K562 (cell line): ENCODE measurements around the gene RING1. TPM values are rescaled to one million over a fixed set of nuclear protein-coding genes. Genes with fewer than 3 reads are reported as not detected.

Experiments used
- CBX1 ChIP-seq: sonication (generic); IDR thresholded peaks from 2 replicates; pipeline ENCODE4 v1.6.1; 2016; ENCODE audit warnings: antibody characterized with exemption, low read depth, mild to moderate bottlenecking
- CREBBP ChIP-seq: IDR thresholded peaks from one replicate; pipeline ENCODE4 v1.6.1; 2012; ENCODE audit warnings: low read depth, mild to moderate bottlenecking, control low read depth, inconsistent platforms, low read length
- FUS ChIP-seq: fragments of 200-400 bp; formaldehyde crosslinking; optimal IDR thresholded peaks from 2 replicates; pipeline ENCODE3; 2017; ENCODE audit warnings: low read depth, low read length
- HDGF ChIP-seq: fragments of 450-650 bp; IDR thresholded peaks from 2 replicates; pipeline ENCODE4 v1.6.1; 2016
- ILK ChIP-seq: fragments of 450-650 bp; IDR thresholded peaks from 2 replicates; pipeline ENCODE4 v1.6.1; 2016; ENCODE audit warnings: missing genetic modification characterization, low read depth, mild to moderate bottlenecking, missing compliant biosample characterization, moderate library complexity, borderline replicate concordance
- KLF10 ChIP-seq: fragments of 250-450 bp; sonication (Bioruptor Pico); IDR thresholded peaks from 2 replicates; pipeline ENCODE4 v1.6.1; 2021; ENCODE audit warnings: matching md5 sums
- NEUROD1 ChIP-seq: fragments of 150-350 bp; IDR thresholded peaks from 2 replicates; pipeline ENCODE4 v1.6.1; 2014; ENCODE audit warnings: borderline replicate concordance, low read length, low read depth; ENCODE audit not compliant: partially characterized antibody
- PHB2 ChIP-seq: fragments of 450-650 bp; IDR thresholded peaks from 2 replicates; pipeline ENCODE4 v1.6.1; 2017; ENCODE audit warnings: low read depth
- RBM17 ChIP-seq: fragments of 200-400 bp; formaldehyde crosslinking; IDR thresholded peaks from 2 replicates; pipeline ENCODE4 v1.6.1; 2017; ENCODE audit warnings: low read depth, mild to moderate bottlenecking, low read length, borderline replicate concordance
- SMARCE1 ChIP-seq: fragments of 450-650 bp; IDR thresholded peaks from 2 replicates; pipeline ENCODE4 v1.7.1; 2016; ENCODE audit warnings: mild to moderate bottlenecking
- TAF7 ChIP-seq: fragments of 450-650 bp; IDR thresholded peaks from 2 replicates; pipeline ENCODE4 v1.6.1; 2016; ENCODE audit warnings: missing genetic modification characterization, missing compliant biosample characterization
- TRIM24 ChIP-seq, 2 experiments: fragments of 450-650 bp; IDR thresholded peaks; 2 replicates each; pipeline ENCODE4 v1.6.1; 2016
- ZNF384 ChIP-seq: IDR thresholded peaks from 2 replicates; pipeline ENCODE4 v1.6.1; 2012; ENCODE audit warnings: low read depth, low read length, improper control_type of control experiment
- ZNF75A ChIP-seq: fragments of 450-650 bp; formaldehyde crosslinking; IDR thresholded peaks from 2 replicates; pipeline ENCODE4 v1.4.0; 2020; ENCODE audit warnings: mild to moderate bottlenecking
- ZNF766 ChIP-seq: fragments of 200-800 bp; sonication (Bioruptor generic); conservative IDR thresholded peaks from 2 replicates; pipeline ENCODE4 v1.6.1; 2016; ENCODE audit warnings: missing genetic modification characterization, missing compliant biosample characterization
- polyA plus RNA-seq, 8 experiments: library from polyadenylated mRNA; depleted of rRNA in 4 of 8; stranded (reverse) in 5 of 8; unstranded in 3 of 8; fragments of >200 nt; fragmentation: Nextera tagmentation in 2 of 8; fragmentation: Illumina TruSeq in 1 of 8; extraction: Ambion mirVana in 2 of 8; extraction: Trizol in 1 of 8; gene quantifications; 2 replicates each; pipeline versions ENCODE4 v1.2.1 to v1.2.3, GENCODE V29; 2011 to 2014; ENCODE audit warnings: inconsistent platforms in 1 of 8, missing spikeins in 1 of 8
- total RNA-seq, 7 experiments: library from RNA; depleted of rRNA in 6 of 7; stranded (reverse); fragments of >200 nt in 6 of 7; fragmentation: Illumina TruSeq in 2 of 7; extraction: Trizol in 2 of 7; gene quantifications; 2 replicates each; pipeline versions ENCODE4 v1.2.1 to v1.2.3, GENCODE V29; 2011 to 2021; ENCODE audit warnings: low replicate concordance in 1 of 7
- TF ChIP-seq, protein P1 (sequence below): fragments of 250-450 bp; sonication (Bioruptor Pico); IDR thresholded peaks from 2 replicates; pipeline ENCODE4 v1.5.0; 2021; ENCODE audit warnings: mild to moderate bottlenecking, moderate library complexity
- TF ChIP-seq, protein P2 (sequence below): IDR thresholded peaks from 2 replicates; pipeline ENCODE4 v1.6.1; 2012; ENCODE audit warnings: low read depth, low read length, improper control_type of control experiment, borderline replicate concordance
- TF ChIP-seq, protein P3 (sequence below): sonication (generic); formaldehyde crosslinking; IDR thresholded peaks from 2 replicates; pipeline ENCODE4 v1.8.0; 2022; ENCODE audit warnings: missing genetic modification reagents, mild to moderate bottlenecking, borderline replicate concordance
- TF ChIP-seq, protein P4 (sequence below), 2 experiments: IDR thresholded peaks; 2 replicates each; pipeline ENCODE4 v1.6.1; 2012; ENCODE audit warnings: improper control_type of control experiment in 2 of 2, low read depth in 2 of 2, low read length in 2 of 2, borderline replicate concordance in 1 of 2

The RING1 gene
- total and polyA plus RNA-seq, 9 of the 15 experiments (the other 6 are each of a cell fraction or from before 2014, with no cell fraction given) = 4.2 to 59.1 (median 36.9) TPM

DNA sequence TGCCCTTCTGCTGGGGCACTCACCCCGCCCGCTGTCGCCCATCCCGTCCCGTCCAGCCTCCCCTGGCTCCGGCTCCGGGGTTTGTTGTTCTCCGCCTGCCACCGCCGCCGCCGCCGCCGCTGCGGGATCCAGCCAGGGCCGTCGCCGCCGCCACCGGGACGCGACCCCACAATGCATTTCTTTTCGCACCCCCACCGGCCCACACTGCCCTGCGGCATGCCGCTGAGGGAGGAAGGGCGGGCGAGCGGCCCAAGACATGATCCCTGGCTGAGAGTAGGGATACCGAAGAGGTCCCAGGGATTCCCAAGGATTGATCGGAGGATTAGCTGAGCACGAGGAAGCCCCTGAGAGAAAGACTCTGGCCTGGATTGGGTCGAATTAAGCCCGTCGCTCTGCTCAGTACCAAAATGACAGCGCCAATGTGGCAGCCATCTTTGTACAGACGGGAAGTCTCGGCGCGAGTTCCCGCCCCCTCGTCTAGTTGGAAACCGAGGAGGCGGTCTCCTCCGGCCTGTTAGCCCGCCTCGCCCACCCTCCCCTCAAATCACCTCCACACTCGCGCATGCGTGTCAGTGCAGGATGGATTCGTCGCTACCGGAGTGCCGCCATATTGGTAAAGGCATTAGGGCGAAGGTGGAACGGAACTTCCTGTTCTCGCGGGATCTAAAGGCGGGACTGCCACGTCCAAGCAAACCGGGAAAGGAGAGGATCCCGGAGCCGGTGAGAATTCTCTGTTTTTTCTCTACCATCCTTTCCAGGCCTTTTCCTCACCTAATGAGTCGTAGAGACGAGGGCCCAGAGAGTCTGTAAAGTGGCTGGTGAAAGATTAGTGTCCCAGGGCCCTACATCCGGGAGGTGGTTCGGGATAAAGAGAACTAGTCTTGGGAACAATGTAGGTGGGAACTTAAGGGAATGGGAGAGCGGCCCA, 7.8 kb upstream of the RING1 start, which contains the start of the genes RXRB and SLC39A7 (continued):
- TF ChIP-seq, protein P1, sequence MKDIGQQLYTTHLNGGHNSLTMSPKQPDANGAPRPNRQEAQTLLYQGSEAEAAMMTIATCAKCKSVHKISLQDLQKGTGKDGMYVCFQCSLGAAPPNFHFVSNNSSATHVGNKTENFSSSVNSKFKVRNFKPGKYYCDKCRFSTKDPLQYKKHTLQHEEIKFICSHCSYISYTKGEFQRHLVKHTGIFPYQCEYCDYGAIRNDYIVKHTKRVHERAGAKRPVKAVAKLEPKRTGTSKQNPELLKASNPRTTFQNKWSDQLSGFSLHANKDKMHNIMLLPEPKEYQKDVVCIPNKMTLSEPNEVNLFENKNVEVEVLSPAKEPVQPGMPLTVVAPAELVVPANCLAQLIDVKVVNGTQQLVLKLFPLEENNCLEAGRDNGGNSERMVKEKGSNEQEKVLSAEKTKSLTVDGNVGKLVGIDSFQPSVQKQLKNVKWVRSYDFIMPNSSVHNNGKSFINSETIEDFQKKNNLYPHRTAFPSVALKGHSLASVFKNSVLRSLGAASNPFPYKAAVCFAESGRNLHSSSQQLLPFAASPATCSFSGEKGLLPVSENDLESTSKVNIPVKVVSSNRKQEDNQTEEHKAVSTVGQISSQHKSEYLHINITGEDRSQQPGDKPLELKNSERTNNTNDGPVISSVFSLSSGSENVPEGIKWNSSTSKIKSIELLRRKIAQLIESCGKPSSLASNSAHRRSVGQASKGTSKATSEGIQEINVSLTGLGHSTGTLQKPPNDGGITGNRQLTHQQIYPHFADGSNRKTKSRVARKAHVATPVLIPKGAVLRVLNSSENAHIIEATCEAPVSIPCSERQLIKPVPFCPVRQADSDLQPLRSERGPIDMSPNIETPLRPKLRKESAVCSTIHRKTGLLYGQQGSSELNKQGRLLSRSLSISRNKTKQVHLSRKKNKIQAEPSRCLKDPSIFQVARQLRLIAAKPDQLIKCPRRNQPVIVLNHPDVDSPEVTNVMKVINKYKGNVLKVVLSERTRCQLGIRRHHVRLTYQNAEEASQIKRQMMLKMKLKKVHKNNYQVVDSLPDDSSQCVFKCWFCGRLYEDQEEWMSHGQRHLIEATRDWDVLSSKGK (CRISPR knock-in tag) = no peak
- TF ChIP-seq SMARCE1 = no peak
- TF ChIP-seq PHB2 = no peak
- TF ChIP-seq CREBBP = no peak
- TF ChIP-seq, protein P2, sequence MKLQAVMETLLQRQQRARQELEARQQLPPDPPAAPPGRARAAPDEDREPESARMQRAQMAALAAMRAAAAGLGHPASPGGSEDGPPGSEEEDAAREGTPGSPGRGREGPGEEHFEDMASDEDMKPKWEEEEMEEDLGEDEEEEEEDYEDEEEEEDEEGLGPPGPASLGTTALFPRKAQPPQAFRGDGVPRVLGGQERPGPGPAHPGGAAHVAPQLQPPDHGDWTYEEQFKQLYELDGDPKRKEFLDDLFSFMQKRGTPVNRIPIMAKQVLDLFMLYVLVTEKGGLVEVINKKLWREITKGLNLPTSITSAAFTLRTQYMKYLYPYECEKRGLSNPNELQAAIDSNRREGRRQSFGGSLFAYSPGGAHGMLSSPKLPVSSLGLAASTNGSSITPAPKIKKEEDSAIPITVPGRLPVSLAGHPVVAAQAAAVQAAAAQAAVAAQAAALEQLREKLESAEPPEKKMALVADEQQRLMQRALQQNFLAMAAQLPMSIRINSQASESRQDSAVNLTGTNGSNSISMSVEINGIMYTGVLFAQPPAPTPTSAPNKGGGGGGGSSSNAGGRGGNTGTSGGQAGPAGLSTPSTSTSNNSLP = no peak
- no peak; the same call in 1 of the 2 replicates for TF ChIP-seq CBX1
- TF ChIP-seq ZNF766 (CRISPR knock-in tag) = peak; percentile 52; the same call in 1 of the 2 replicates
- no peak for TF ChIP-seq RBM17
- TF ChIP-seq, protein P3, sequence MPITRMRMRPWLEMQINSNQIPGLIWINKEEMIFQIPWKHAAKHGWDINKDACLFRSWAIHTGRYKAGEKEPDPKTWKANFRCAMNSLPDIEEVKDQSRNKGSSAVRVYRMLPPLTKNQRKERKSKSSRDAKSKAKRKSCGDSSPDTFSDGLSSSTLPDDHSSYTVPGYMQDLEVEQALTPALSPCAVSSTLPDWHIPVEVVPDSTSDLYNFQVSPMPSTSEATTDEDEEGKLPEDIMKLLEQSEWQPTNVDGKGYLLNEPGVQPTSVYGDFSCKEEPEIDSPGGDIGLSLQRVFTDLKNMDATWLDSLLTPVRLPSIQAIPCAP (CRISPR knock-in tag) = no peak
- TF ChIP-seq HDGF = no peak
- TF ChIP-seq TAF7 (tag) = peak; percentile 99
- TF ChIP-seq ZNF75A (CRISPR knock-in tag) = no peak
- TF ChIP-seq FUS = no peak
- no peak for TF ChIP-seq ILK
- TF ChIP-seq NEUROD1 = peak; percentile 97
- peak in 1 of 2 experiments; percentile 62; a peak in 1 of 4 replicates for TF ChIP-seq TRIM24 (IDR thresholded peaks at IDR 0.05)
- no peak for TF ChIP-seq KLF10 (CRISPR knock-in tag)
- TF ChIP-seq, protein P4, sequence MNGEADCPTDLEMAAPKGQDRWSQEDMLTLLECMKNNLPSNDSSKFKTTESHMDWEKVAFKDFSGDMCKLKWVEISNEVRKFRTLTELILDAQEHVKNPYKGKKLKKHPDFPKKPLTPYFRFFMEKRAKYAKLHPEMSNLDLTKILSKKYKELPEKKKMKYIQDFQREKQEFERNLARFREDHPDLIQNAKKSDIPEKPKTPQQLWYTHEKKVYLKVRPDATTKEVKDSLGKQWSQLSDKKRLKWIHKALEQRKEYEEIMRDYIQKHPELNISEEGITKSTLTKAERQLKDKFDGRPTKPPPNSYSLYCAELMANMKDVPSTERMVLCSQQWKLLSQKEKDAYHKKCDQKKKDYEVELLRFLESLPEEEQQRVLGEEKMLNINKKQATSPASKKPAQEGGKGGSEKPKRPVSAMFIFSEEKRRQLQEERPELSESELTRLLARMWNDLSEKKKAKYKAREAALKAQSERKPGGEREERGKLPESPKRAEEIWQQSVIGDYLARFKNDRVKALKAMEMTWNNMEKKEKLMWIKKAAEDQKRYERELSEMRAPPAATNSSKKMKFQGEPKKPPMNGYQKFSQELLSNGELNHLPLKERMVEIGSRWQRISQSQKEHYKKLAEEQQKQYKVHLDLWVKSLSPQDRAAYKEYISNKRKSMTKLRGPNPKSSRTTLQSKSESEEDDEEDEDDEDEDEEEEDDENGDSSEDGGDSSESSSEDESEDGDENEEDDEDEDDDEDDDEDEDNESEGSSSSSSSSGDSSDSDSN (IDR thresholded peaks at IDR 0.05; ENCODE audit: borderline replicate concordance in 1 of 2, low read depth in 2 of 2, low read length in 2 of 2) = no peak
- 0 out of 2 replicates have a peak, but pooled peaks have one; percentile 3 for TF ChIP-seq ZNF384
